Endothelial cell (in vitro differentiated cells): ENCODE results near the gene ADTRP. TPM values are rescaled to one million over a fixed set of nuclear protein-coding genes. Genes with fewer than 3 reads are reported as not detected.

ENCODE experiments used
- DNase-seq: peaks from one replicate; pipeline ENCODE4 v3.0.0; 2021; ENCODE audit warnings: low spot score
- H3K27ac Mint-ChIP-seq: one replicate; pipeline ENCODE4 v1.8.0; 2021; ENCODE audit warnings: mixed read lengths, inconsistent platforms; ENCODE audit not compliant: unreplicated experiment
- H3K27me3 Mint-ChIP-seq: one replicate; pipeline ENCODE4 v1.8.0; 2021; ENCODE audit warnings: mild to moderate bottlenecking, moderate library complexity, mixed read lengths, inconsistent platforms; ENCODE audit not compliant: unreplicated experiment
- H3K36me3 Mint-ChIP-seq: one replicate; pipeline ENCODE4 v1.8.0; 2021; ENCODE audit warnings: mild to moderate bottlenecking, low read depth, mixed read lengths, inconsistent platforms; ENCODE audit not compliant: unreplicated experiment
- H3K4me1 Mint-ChIP-seq: one replicate; pipeline ENCODE4 v1.8.0; 2021; ENCODE audit warnings: mild to moderate bottlenecking, mixed read lengths, inconsistent platforms; ENCODE audit not compliant: unreplicated experiment
- H3K4me3 Mint-ChIP-seq: one replicate; pipeline ENCODE4 v1.8.0; 2021; ENCODE audit warnings: mild to moderate bottlenecking, mixed read lengths, inconsistent platforms; ENCODE audit not compliant: unreplicated experiment
- H3K9me3 Mint-ChIP-seq: one replicate; pipeline ENCODE4 v1.8.0; 2021; ENCODE audit warnings: mixed read lengths, inconsistent platforms; ENCODE audit not compliant: unreplicated experiment
- CTCF ChIP-seq: fragments of 200-600 bp; sonication (generic); IDR thresholded peaks from one replicate; pipeline ENCODE4 v1.5.0; 2021; ENCODE audit warnings: antibody characterized with exemption; ENCODE audit not compliant: unreplicated experiment
- total RNA-seq: library from RNA; stranded (reverse); fragmentation: NEBNext Ultra II Directional; extraction: Animal tissue kit (Norgen Biotek cat#: 25700); gene quantifications from one replicate; pipeline ENCODE4 v1.2.1, GENCODE V29; 2021; ENCODE audit not compliant: unreplicated experiment

The ADTRP gene
- total RNA-seq, 1 donor from 2014 or later, result not detected

GRCh38 chr6:11736601-11737000 is 42.0 kb downstream of the ADTRP start:
- Mint-ChIP-seq H3K36me3 (no peaks in the 10 kb centered on the region), H3K9me3 (no peaks in the 10 kb centered on the region), H3K4me3 (no peak overlapping the region), H3K27me3 (peaks cover 3% of the 10 kb centered on the region), H3K27ac (no peak overlapping the region), H3K4me1 (peaks cover 4% of the 10 kb centered on the region)
- DNase-seq, result no peak
- no peak for TF ChIP-seq CTCF

- Mint-ChIP-seq H3K9me3 (no peaks in the 10 kb centered on the region), H3K4me3 (no peak overlapping the region), H3K27me3 (peaks cover 5% of the 10 kb centered on the region), H3K4me1 (peaks cover 4% of the 10 kb centered on the region), H3K36me3 (no peaks in the 10 kb centered on the region), H3K27ac (no peak overlapping the region)
- DNase-seq, result no peak
- TF ChIP-seq CTCF, result no peak
Measured at GRCh38 chr6:11734861-11735613, 43.6 kb downstream of the ADTRP start.

GRCh38 chr6:11732036-11732631 is 46.5 kb downstream of the ADTRP start:
- H3K9me3 Mint-ChIP-seq, result no peaks in the 10 kb centered on the region
- no peak for DNase-seq

GRCh38 chr6:11731423-11731822 is 47.2 kb downstream of the ADTRP start:
- no peaks in the 10 kb centered on the region for H3K9me3 Mint-ChIP-seq
- no peaks in the 10 kb centered on the region for H3K36me3 Mint-ChIP-seq
- TF ChIP-seq CTCF, result no peak
- H3K27me3 Mint-ChIP-seq, result peaks cover 3% of the 10 kb centered on the region
- no peak overlapping the region for H3K4me3 Mint-ChIP-seq
- no peaks in the 10 kb centered on the region for H3K4me1 Mint-ChIP-seq
- DNase-seq, result no peak
- no peak overlapping the region for H3K27ac Mint-ChIP-seq

More at GRCh38 chr6:11732036-11732631, 46.5 kb downstream of the ADTRP start:
- Mint-ChIP-seq H3K4me3 (no peak overlapping the region), H3K27ac (no peak overlapping the region), H3K27me3 (peaks cover 3% of the 10 kb centered on the region), H3K4me1 (peaks cover 2% of the 10 kb centered on the region), H3K36me3 (no peaks in the 10 kb centered on the region)
- TF ChIP-seq CTCF, result no peak

GRCh38 chr6:11730641-11731040 is 48.0 kb downstream of the ADTRP start:
- Mint-ChIP-seq H3K4me1 (no peaks in the 10 kb centered on the region), H3K27ac (no peak overlapping the region), H3K4me3 (no peak overlapping the region), H3K36me3 (no peaks in the 10 kb centered on the region), H3K9me3 (no peaks in the 10 kb centered on the region), H3K27me3 (peaks cover 3% of the 10 kb centered on the region)
- TF ChIP-seq CTCF, result no peak
- DNase-seq, result no peak
